HG03520 (cell line): ENCODE measurements around the gene SLC25A30.

Source experiments
- ATAC-seq: cut with Tn5 transposase; IDR thresholded peaks from one replicate; pipeline ENCODE4 v1.9.1; 2021; ENCODE audit warnings: mild to moderate bottlenecking, moderate library complexity; ENCODE audit not compliant: unreplicated experiment

Gene SLC25A30

GRCh38 chr13:45417790-45418534 is at the start of gene SLC25A30:
Gene SLC25A30, minus strand, starts transcription at chr13:45418373. Its CDS starts 6,948 bp downstream, at chr13:45411425.
- ATAC-seq: peak; percentile 81

GRCh38 chr13:45466359-45466758 is 48.2 kb upstream of the SLC25A30 start:
- ATAC-seq: no peak

- peak; percentile 95 for ATAC-seq
These were observed 46.7 kb upstream of the SLC25A30 start, which contains the start of gene COG3 for GRCh38 chr13:45464687-45465453. Gene COG3, plus strand, starts transcription at chr13:45464939. Its CDS starts 98 bp downstream, at chr13:45465037.

- ATAC-seq: no peak
These were observed 46.0 kb upstream of the SLC25A30 start for GRCh38 chr13:45464141-45464686.

- no peak for ATAC-seq
These were observed 38.2 kb upstream of the SLC25A30 start for GRCh38 chr13:45456196-45456972.

GRCh38 chr13:45454204-45454603 is 36.0 kb upstream of the SLC25A30 start:
- ATAC-seq: no peak

GRCh38 chr13:45451282-45451681 is 33.1 kb upstream of the SLC25A30 start:
- ATAC-seq: no peak

GRCh38 chr13:45448965-45449559 is 30.9 kb upstream of the SLC25A30 start:
- ATAC-seq: no peak

GRCh38 chr13:45447050-45447661 is 29.0 kb upstream of the SLC25A30 start:
- no peak for ATAC-seq

- ATAC-seq: no peak
These were observed 28.0 kb upstream of the SLC25A30 start for GRCh38 chr13:45446181-45446580.

GRCh38 chr13:45445053-45445452 is 26.9 kb upstream of the SLC25A30 start:
- ATAC-seq: no peak

- ATAC-seq: peak; percentile 73
These were observed 23.5 kb upstream of the SLC25A30 start for GRCh38 chr13:45441633-45442032.

- ATAC-seq: no peak
These were observed 21.7 kb upstream of the SLC25A30 start for GRCh38 chr13:45439781-45440462.

- no peak for ATAC-seq
These were observed 20.8 kb upstream of the SLC25A30 start for GRCh38 chr13:45439008-45439407.

- ATAC-seq: no peak
These were observed 19.8 kb upstream of the SLC25A30 start for GRCh38 chr13:45437947-45438346.

GRCh38 chr13:45436953-45437352 is 18.8 kb upstream of the SLC25A30 start:
- no peak for ATAC-seq

GRCh38 chr13:45436332-45436731 is 18.2 kb upstream of the SLC25A30 start:
- ATAC-seq: no peak

- no peak for ATAC-seq
These were observed 16.6 kb upstream of the SLC25A30 start for GRCh38 chr13:45434556-45435371.

GRCh38 chr13:45433381-45433790 is 15.2 kb upstream of the SLC25A30 start:
- no peak for ATAC-seq
